ENCODE data around the gene RTBDN.
A peak's percentile ranks its signal among the peaks of the same experiment; 100 is the strongest.

The RTBDN gene

GRCh38 chr19:12791345-12792050 is 42.9 kb downstream of the RTBDN start, which contains the start of gene JUNB:
JUNB (plus strand) TSS chr19:12791486; CDS start chr19:12791772, 286 bp downstream.
- peak; percentile 99 for DNase-seq

GRCh38 chr19:12790628-12791344 is 43.6 kb downstream of the RTBDN start:
- no peak for DNase-seq

- DNase-seq: peak; percentile 97 to 98
These were observed 44.3 kb downstream of the RTBDN start for GRCh38 chr19:12789904-12790619.

- DNase-seq: no peak
These were observed 45.1 kb downstream of the RTBDN start for GRCh38 chr19:12789098-12789903.

GRCh38 chr19:12788682-12789097 is 45.7 kb downstream of the RTBDN start:
- DNase-seq: peak; percentile 81 to 85

- DNase-seq: no peak
These were observed 46.2 kb downstream of the RTBDN start for GRCh38 chr19:12788042-12788681.

- no peak for DNase-seq
These were observed 46.9 kb downstream of the RTBDN start for GRCh38 chr19:12787458-12787857.

GRCh38 chr19:12786952-12787351 is 47.4 kb downstream of the RTBDN start:
- DNase-seq: no peak

- DNase-seq: peak; percentile 46 to 88
These were observed 48.1 kb downstream of the RTBDN start for GRCh38 chr19:12786141-12786870.

- peak; percentile 34 to 54 for DNase-seq
These were observed 48.8 kb downstream of the RTBDN start for GRCh38 chr19:12785431-12786031.

- peak; percentile 74 to 81 for DNase-seq
These were observed 49.4 kb downstream of the RTBDN start for GRCh38 chr19:12784871-12785430.

GRCh38 chr19:12784394-12784870 is 49.9 kb downstream of the RTBDN start:
- DNase-seq: peak; percentile 41 to 49

- DNase-seq: peak; percentile 47 to 52
These were observed 50.5 kb downstream of the RTBDN start for GRCh38 chr19:12783849-12784393.

GRCh38 chr19:12783291-12783848 is 51.0 kb downstream of the RTBDN start:
- DNase-seq: peak in 1 of 2 donors; percentile 35

- peak; percentile 94 to 96 for DNase-seq
These were observed 51.7 kb downstream of the RTBDN start for GRCh38 chr19:12782424-12783290.

GRCh38 chr19:12782174-12782423 is 52.3 kb downstream of the RTBDN start:
- DNase-seq: peak in 1 of 2 donors; percentile 93

- no peak for DNase-seq
These were observed 55.0 kb downstream of the RTBDN start for GRCh38 chr19:12779162-12779993.

- no peak for DNase-seq
These were observed 55.5 kb downstream of the RTBDN start for GRCh38 chr19:12778905-12779161.

Data from CD4-positive, alpha-beta T cell treated with Interleukin-4 for 1 hour (primary cell).